Measurements from ENCODE around the gene DAAM1.

DNA sequence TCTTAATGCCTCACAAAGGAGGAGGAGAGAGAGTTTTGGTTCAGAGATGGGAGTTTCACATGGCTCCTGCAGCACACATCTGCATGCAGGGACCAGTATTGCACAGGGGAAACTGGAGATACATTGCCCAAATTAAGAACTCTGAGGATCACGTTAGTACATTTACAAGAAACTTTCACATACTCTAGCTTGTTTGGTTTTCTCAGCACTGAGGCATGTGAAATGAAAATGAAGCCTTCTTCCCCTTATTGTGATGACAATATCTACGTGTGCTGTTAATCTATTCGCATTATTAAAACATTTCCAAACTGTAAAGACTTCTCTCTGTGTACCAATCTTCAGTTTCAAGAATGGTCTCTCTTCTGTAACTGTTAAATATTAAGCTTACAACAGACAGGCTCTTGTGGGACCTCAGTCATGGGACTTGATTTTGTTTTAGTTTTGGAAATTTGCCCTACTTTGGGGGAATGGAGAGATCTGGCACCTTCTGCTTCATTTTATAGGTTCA is 124.7 kb downstream of the DAAM1 start:
- no peak for TF ChIP-seq ZNF138 (CRISPR knock-in tag; conservative IDR thresholded peaks at IDR 0.05)
- TF ChIP-seq, protein P1, sequence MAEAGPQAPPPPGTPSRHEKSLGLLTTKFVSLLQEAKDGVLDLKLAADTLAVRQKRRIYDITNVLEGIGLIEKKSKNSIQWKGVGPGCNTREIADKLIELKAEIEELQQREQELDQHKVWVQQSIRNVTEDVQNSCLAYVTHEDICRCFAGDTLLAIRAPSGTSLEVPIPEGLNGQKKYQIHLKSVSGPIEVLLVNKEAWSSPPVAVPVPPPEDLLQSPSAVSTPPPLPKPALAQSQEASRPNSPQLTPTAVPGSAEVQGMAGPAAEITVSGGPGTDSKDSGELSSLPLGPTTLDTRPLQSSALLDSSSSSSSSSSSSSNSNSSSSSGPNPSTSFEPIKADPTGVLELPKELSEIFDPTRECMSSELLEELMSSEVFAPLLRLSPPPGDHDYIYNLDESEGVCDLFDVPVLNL (CRISPR knock-in tag; IDR thresholded peaks at IDR 0.05; ENCODE audit: borderline replicate concordance, low read depth), result no peak
- TF ChIP-seq, protein P2, sequence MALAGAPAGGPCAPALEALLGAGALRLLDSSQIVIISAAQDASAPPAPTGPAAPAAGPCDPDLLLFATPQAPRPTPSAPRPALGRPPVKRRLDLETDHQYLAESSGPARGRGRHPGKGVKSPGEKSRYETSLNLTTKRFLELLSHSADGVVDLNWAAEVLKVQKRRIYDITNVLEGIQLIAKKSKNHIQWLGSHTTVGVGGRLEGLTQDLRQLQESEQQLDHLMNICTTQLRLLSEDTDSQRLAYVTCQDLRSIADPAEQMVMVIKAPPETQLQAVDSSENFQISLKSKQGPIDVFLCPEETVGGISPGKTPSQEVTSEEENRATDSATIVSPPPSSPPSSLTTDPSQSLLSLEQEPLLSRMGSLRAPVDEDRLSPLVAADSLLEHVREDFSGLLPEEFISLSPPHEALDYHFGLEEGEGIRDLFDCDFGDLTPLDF (CRISPR knock-in tag; IDR thresholded peaks at IDR 0.05), result no peak
- TF ChIP-seq ETV6 (CRISPR knock-in tag; IDR thresholded peaks at IDR 0.05), result no peak
- TF ChIP-seq, protein P3, sequence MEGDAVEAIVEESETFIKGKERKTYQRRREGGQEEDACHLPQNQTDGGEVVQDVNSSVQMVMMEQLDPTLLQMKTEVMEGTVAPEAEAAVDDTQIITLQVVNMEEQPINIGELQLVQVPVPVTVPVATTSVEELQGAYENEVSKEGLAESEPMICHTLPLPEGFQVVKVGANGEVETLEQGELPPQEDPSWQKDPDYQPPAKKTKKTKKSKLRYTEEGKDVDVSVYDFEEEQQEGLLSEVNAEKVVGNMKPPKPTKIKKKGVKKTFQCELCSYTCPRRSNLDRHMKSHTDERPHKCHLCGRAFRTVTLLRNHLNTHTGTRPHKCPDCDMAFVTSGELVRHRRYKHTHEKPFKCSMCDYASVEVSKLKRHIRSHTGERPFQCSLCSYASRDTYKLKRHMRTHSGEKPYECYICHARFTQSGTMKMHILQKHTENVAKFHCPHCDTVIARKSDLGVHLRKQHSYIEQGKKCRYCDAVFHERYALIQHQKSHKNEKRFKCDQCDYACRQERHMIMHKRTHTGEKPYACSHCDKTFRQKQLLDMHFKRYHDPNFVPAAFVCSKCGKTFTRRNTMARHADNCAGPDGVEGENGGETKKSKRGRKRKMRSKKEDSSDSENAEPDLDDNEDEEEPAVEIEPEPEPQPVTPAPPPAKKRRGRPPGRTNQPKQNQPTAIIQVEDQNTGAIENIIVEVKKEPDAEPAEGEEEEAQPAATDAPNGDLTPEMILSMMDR (IDR thresholded peaks at IDR 0.05), result no peak
- TF ChIP-seq, protein P4, sequence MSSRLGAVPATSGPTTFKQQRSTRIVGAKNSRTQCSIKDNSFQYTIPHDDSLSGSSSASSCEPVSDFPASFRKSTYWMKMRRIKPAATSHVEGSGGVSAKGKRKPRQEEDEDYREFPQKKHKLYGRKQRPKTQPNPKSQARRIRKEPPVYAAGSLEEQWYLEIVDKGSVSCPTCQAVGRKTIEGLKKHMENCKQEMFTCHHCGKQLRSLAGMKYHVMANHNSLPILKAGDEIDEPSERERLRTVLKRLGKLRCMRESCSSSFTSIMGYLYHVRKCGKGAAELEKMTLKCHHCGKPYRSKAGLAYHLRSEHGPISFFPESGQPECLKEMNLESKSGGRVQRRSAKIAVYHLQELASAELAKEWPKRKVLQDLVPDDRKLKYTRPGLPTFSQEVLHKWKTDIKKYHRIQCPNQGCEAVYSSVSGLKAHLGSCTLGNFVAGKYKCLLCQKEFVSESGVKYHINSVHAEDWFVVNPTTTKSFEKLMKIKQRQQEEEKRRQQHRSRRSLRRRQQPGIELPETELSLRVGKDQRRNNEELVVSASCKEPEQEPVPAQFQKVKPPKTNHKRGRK (CRISPR knock-in tag; IDR thresholded peaks at IDR 0.05; ENCODE audit: borderline replicate concordance), result no peak
- TF ChIP-seq SMAD3 (CRISPR knock-in tag; IDR thresholded peaks at IDR 0.05; ENCODE audit: borderline replicate concordance), result no peak
